ENCODE data around the gene FHOD1. TPM values are rescaled to one million over a fixed set of nuclear protein-coding genes. Genes with fewer than 3 reads are reported as not detected.

The FHOD1 gene
- total and polyA plus RNA-seq, 9 of the 15 experiments (the other 6 are each of a cell fraction or from before 2014, with no cell fraction given), result 18.7 to 126 (median 32.3) TPM

- no peak for TF ChIP-seq HES1 (IDR thresholded peaks at IDR 0.05; ENCODE audit: low read depth)
- peak; percentile 97 for TF ChIP-seq MIER1 (IDR thresholded peaks at IDR 0.05; ENCODE audit: low read depth)
- TF ChIP-seq BHLHE40 (IDR thresholded peaks at IDR 0.05; ENCODE audit: low read length), result peak; percentile 63
- no peak for TF ChIP-seq FOXM1 (IDR thresholded peaks at IDR 0.05; ENCODE audit: low read depth)
- 0 out of 2 replicates have a peak, but pooled peaks have one; percentile 69 for TF ChIP-seq FOXM1 (CRISPR knock-in tag; IDR thresholded peaks at IDR 0.05; ENCODE audit: low read depth)
- 0 out of 2 replicates have a peak, but pooled peaks have one; percentile 45 for TF ChIP-seq MTA1 (IDR thresholded peaks at IDR 0.05; ENCODE audit: borderline replicate concordance)
- no peak for TF ChIP-seq ZNF764 (CRISPR knock-in tag; IDR thresholded peaks at IDR 0.05; ENCODE audit: low read depth)
- 0 out of 2 replicates have a peak, but pooled peaks have one; percentile 42 for TF ChIP-seq SOX6 (IDR thresholded peaks at IDR 0.05)
- peak; percentile 90; the same call in 1 of the 2 replicates for TF ChIP-seq FOXP1 (CRISPR knock-in tag; IDR thresholded peaks at IDR 0.05)
- no peak for TF ChIP-seq MTA3 (IDR thresholded peaks at IDR 0.05; ENCODE audit: borderline replicate concordance)
- TF ChIP-seq ZNF263 (CRISPR knock-in tag; IDR thresholded peaks at IDR 0.05; ENCODE audit: borderline replicate concordance), result peak; percentile 76; the same call in 1 of the 2 replicates
- TF ChIP-seq, protein P1, sequence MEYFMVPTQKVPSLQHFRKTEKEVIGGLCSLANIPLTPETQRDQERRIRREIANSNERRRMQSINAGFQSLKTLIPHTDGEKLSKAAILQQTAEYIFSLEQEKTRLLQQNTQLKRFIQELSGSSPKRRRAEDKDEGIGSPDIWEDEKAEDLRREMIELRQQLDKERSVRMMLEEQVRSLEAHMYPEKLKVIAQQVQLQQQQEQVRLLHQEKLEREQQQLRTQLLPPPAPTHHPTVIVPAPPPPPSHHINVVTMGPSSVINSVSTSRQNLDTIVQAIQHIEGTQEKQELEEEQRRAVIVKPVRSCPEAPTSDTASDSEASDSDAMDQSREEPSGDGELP (CRISPR knock-in tag; IDR thresholded peaks at IDR 0.05; ENCODE audit: borderline replicate concordance), result peak; percentile 97
- TF ChIP-seq FOS (IDR thresholded peaks at IDR 0.05; ENCODE audit: extremely low read depth, insufficient read length), result no peak
- TF ChIP-seq NEUROD1 (IDR thresholded peaks at IDR 0.05; ENCODE audit: borderline replicate concordance, low read depth, low read length, partially characterized antibody), result peak; percentile 66
- TF ChIP-seq IRF1 (CRISPR knock-in tag; IDR thresholded peaks at IDR 0.05; ENCODE audit: borderline replicate concordance), result 0 out of 2 replicates have a peak, but pooled peaks have one; percentile 72
- TF ChIP-seq, protein P2, sequence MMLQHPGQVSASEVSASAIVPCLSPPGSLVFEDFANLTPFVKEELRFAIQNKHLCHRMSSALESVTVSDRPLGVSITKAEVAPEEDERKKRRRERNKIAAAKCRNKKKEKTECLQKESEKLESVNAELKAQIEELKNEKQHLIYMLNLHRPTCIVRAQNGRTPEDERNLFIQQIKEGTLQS (IDR thresholded peaks at IDR 0.05), result no peak
- TF ChIP-seq, protein P2 (CRISPR knock-in tag; conservative IDR thresholded peaks at IDR 0.05), result peak; percentile 84
- TF ChIP-seq ZBTB7A (IDR thresholded peaks at IDR 0.05; ENCODE audit: borderline replicate concordance, control insufficient read depth, low read depth, low read length), result peak; percentile 95
- no peak for TF ChIP-seq HMG20A (CRISPR knock-in tag; conservative IDR thresholded peaks at IDR 0.05)
- TF ChIP-seq KAT8 (IDR thresholded peaks at IDR 0.05; ENCODE audit: low read depth), result no peak
- TF ChIP-seq, protein P3, sequence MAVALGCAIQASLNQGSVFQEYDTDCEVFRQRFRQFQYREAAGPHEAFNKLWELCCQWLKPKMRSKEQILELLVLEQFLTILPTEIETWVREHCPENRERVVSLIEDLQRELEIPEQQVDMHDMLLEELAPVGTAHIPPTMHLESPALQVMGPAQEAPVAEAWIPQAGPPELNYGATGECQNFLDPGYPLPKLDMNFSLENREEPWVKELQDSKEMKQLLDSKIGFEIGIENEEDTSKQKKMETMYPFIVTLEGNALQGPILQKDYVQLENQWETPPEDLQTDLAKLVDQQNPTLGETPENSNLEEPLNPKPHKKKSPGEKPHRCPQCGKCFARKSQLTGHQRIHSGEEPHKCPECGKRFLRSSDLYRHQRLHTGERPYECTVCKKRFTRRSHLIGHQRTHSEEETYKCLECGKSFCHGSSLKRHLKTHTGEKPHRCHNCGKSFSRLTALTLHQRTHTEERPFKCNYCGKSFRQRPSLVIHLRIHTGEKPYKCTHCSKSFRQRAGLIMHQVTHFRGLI (CRISPR knock-in tag; IDR thresholded peaks at IDR 0.05), result no peak
- TF ChIP-seq, protein P4, sequence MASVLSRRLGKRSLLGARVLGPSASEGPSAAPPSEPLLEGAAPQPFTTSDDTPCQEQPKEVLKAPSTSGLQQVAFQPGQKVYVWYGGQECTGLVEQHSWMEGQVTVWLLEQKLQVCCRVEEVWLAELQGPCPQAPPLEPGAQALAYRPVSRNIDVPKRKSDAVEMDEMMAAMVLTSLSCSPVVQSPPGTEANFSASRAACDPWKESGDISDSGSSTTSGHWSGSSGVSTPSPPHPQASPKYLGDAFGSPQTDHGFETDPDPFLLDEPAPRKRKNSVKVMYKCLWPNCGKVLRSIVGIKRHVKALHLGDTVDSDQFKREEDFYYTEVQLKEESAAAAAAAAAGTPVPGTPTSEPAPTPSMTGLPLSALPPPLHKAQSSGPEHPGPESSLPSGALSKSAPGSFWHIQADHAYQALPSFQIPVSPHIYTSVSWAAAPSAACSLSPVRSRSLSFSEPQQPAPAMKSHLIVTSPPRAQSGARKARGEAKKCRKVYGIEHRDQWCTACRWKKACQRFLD (CRISPR knock-in tag; IDR thresholded peaks at IDR 0.05), result 0 out of 2 replicates have a peak, but pooled peaks have one; percentile 44
Observed at GRCh38 chr16:67184995-67185650, 62.2 kb downstream of the FHOD1 start (continued).

Data from K562 (cell line).